Measurements from ENCODE around the gene PTPRM. TPM values are rescaled to one million over a fixed set of nuclear protein-coding genes. Genes with fewer than 3 reads are reported as not detected.

The PTPRM gene
- total RNA-seq, 1 donor from 2014 or later: 42.1 TPM

- Histone ChIP-seq H3K4me3 (ENCODE audit: low read depth, low read length) (no peak overlapping the region), H3K27me3 (ENCODE audit: control insufficient read depth, insufficient read depth, low read length) (no peaks in the 10 kb centered on the region), H3K36me3 (ENCODE audit: control insufficient read depth, insufficient read depth, low read length) (no peaks in the 10 kb centered on the region)
- DNase-seq (ENCODE audit: low read depth) (no peak), FAIRE-seq (no peak)
- no peak for TF ChIP-seq CTCF (IDR thresholded peaks at IDR 0.05; ENCODE audit: insufficient read depth, low read length, severe bottlenecking)
Measured at GRCh38 chr18:7890075-7890474, 323.0 kb downstream of the PTPRM start.

GRCh38 chr18:7892556-7892955, 325.4 kb downstream of the PTPRM start:
- Histone ChIP-seq H3K27me3 (ENCODE audit: control insufficient read depth, insufficient read depth, low read length) (no peaks in the 10 kb centered on the region), H3K4me3 (ENCODE audit: low read depth, low read length) (no peak overlapping the region), H3K36me3 (ENCODE audit: control insufficient read depth, insufficient read depth, low read length) (no peaks in the 10 kb centered on the region)
- no peak for TF ChIP-seq CTCF (IDR thresholded peaks at IDR 0.05; ENCODE audit: insufficient read depth, low read length, severe bottlenecking)
- no peak for DNase-seq (ENCODE audit: low read depth)
- no peak for FAIRE-seq

- FAIRE-seq: no peak
Measured at GRCh38 chr18:7894592-7894991, 327.5 kb downstream of the PTPRM start.

GRCh38 chr18:7895346-7895745, 328.2 kb downstream of the PTPRM start:
- H3K4me3 ChIP-seq (ENCODE audit: low read depth, low read length): no peak overlapping the region
- no peak for TF ChIP-seq CTCF (IDR thresholded peaks at IDR 0.05; ENCODE audit: insufficient read depth, low read length, severe bottlenecking)
- no peaks in the 10 kb centered on the region for H3K36me3 ChIP-seq (ENCODE audit: control insufficient read depth, insufficient read depth, low read length)
- DNase-seq (ENCODE audit: low read depth) (no peak), FAIRE-seq (no peak)
- H3K27me3 ChIP-seq (ENCODE audit: control insufficient read depth, insufficient read depth, low read length): no peaks in the 10 kb centered on the region

More at GRCh38 chr18:7894592-7894991, 327.5 kb downstream of the PTPRM start:
- TF ChIP-seq CTCF (IDR thresholded peaks at IDR 0.05; ENCODE audit: insufficient read depth, low read length, severe bottlenecking): no peak
- H3K4me3 ChIP-seq (ENCODE audit: low read depth, low read length): no peak overlapping the region
- no peaks in the 10 kb centered on the region for H3K36me3 ChIP-seq (ENCODE audit: control insufficient read depth, insufficient read depth, low read length)
- DNase-seq (ENCODE audit: low read depth): no peak
- H3K27me3 ChIP-seq (ENCODE audit: control insufficient read depth, insufficient read depth, low read length): no peaks in the 10 kb centered on the region

GRCh38 chr18:7896161-7896560, 329.0 kb downstream of the PTPRM start:
- H3K4me3 ChIP-seq (ENCODE audit: low read depth, low read length): no peak overlapping the region
- no peak for TF ChIP-seq CTCF (IDR thresholded peaks at IDR 0.05; ENCODE audit: insufficient read depth, low read length, severe bottlenecking)
- H3K27me3 ChIP-seq (ENCODE audit: control insufficient read depth, insufficient read depth, low read length): no peaks in the 10 kb centered on the region
- DNase-seq (ENCODE audit: low read depth) (no peak), FAIRE-seq (no peak)
- H3K36me3 ChIP-seq (ENCODE audit: control insufficient read depth, insufficient read depth, low read length): no peaks in the 10 kb centered on the region

- no peak for DNase-seq (ENCODE audit: low read depth)
- Histone ChIP-seq H3K36me3 (ENCODE audit: control insufficient read depth, insufficient read depth, low read length) (no peaks in the 10 kb centered on the region), H3K4me3 (ENCODE audit: low read depth, low read length) (no peak overlapping the region), H3K27me3 (ENCODE audit: control insufficient read depth, insufficient read depth, low read length) (no peaks in the 10 kb centered on the region)
- FAIRE-seq: no peak
- no peak for TF ChIP-seq CTCF (IDR thresholded peaks at IDR 0.05; ENCODE audit: insufficient read depth, low read length, severe bottlenecking)
Measured at GRCh38 chr18:7896805-7897518, 329.8 kb downstream of the PTPRM start.

All from bronchial epithelial cell (primary cell).